WERI-Rb-1 (cell line): ENCODE measurements around the gene MXD4.

Experiments used
- DNase-seq: peaks from one replicate; pipeline ENCODE4 v3.0.0-alpha.2; 2020
- H3K27ac ChIP-seq: fragments of 250-450 bp; sonication (Bioruptor Pico); 2 replicates; pipeline ENCODE4 v1.5.1; 2020; ENCODE audit warnings: mild to moderate bottlenecking, moderate library complexity
- H3K27me3 ChIP-seq: fragments of 250-450 bp; sonication (Bioruptor Pico); 2 replicates; pipeline ENCODE4 v1.5.1; 2021; ENCODE audit warnings: mild to moderate bottlenecking, low read depth, moderate library complexity; ENCODE audit not compliant: insufficient read depth, severe bottlenecking
- H3K36me3 ChIP-seq: fragments of 250-450 bp; sonication (Bioruptor Pico); 2 replicates; pipeline ENCODE4 v1.5.1; 2020; ENCODE audit warnings: mild to moderate bottlenecking, moderate library complexity
- H3K4me3 ChIP-seq: 2 replicates; pipeline ENCODE4 v1.5.1; 2011; ENCODE audit warnings: low read depth, mild to moderate bottlenecking, control low read depth, low read length
- H3K9me3 ChIP-seq: fragments of 250-450 bp; sonication (Bioruptor Pico); 2 replicates; pipeline ENCODE4 v1.5.1; 2021; ENCODE audit warnings: mild to moderate bottlenecking, moderate library complexity; ENCODE audit not compliant: severe bottlenecking
- TF ChIP-seq, protein P1 (sequence below): IDR thresholded peaks from 2 replicates; pipeline ENCODE4 v1.5.1; 2011; ENCODE audit warnings: low read depth, mild to moderate bottlenecking, control low read depth, inconsistent platforms, low read length

MXD4 gene

GRCh38 chr4:2260344-2261109 is 1.4 kb downstream of the MXD4 start:
- TF ChIP-seq, protein P1, sequence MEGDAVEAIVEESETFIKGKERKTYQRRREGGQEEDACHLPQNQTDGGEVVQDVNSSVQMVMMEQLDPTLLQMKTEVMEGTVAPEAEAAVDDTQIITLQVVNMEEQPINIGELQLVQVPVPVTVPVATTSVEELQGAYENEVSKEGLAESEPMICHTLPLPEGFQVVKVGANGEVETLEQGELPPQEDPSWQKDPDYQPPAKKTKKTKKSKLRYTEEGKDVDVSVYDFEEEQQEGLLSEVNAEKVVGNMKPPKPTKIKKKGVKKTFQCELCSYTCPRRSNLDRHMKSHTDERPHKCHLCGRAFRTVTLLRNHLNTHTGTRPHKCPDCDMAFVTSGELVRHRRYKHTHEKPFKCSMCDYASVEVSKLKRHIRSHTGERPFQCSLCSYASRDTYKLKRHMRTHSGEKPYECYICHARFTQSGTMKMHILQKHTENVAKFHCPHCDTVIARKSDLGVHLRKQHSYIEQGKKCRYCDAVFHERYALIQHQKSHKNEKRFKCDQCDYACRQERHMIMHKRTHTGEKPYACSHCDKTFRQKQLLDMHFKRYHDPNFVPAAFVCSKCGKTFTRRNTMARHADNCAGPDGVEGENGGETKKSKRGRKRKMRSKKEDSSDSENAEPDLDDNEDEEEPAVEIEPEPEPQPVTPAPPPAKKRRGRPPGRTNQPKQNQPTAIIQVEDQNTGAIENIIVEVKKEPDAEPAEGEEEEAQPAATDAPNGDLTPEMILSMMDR: no peak
- H3K9me3 ChIP-seq: no peaks in the 10 kb centered on the region
- H3K27ac ChIP-seq: no peak overlapping the region
- no peak for DNase-seq
- H3K4me3 ChIP-seq: peak overlapping the region; percentile 69
- peaks cover 41% of the 10 kb centered on the region for H3K36me3 ChIP-seq
- no peaks in the 10 kb centered on the region for H3K27me3 ChIP-seq

- H3K36me3 ChIP-seq: peaks cover 44% of the 10 kb centered on the region
These were observed 2.2 kb downstream of the MXD4 start for GRCh38 chr4:2259541-2260343.

GRCh38 chr4:2259036-2259540 is 2.8 kb downstream of the MXD4 start:
- no peak for DNase-seq
- Histone ChIP-seq H3K36me3 (peaks cover 51% of the 10 kb centered on the region), H3K4me3 (no peak overlapping the region), H3K9me3 (no peaks in the 10 kb centered on the region), H3K27me3 (no peaks in the 10 kb centered on the region), H3K27ac (no peak overlapping the region)
- TF ChIP-seq, protein P1: no peak

More at GRCh38 chr4:2259541-2260343, 2.2 kb downstream of the MXD4 start:
- Histone ChIP-seq H3K27ac (no peak overlapping the region), H3K9me3 (no peaks in the 10 kb centered on the region), H3K27me3 (no peaks in the 10 kb centered on the region), H3K4me3 (no peak overlapping the region)
- no peak for DNase-seq
- TF ChIP-seq, protein P1: no peak

DNA sequence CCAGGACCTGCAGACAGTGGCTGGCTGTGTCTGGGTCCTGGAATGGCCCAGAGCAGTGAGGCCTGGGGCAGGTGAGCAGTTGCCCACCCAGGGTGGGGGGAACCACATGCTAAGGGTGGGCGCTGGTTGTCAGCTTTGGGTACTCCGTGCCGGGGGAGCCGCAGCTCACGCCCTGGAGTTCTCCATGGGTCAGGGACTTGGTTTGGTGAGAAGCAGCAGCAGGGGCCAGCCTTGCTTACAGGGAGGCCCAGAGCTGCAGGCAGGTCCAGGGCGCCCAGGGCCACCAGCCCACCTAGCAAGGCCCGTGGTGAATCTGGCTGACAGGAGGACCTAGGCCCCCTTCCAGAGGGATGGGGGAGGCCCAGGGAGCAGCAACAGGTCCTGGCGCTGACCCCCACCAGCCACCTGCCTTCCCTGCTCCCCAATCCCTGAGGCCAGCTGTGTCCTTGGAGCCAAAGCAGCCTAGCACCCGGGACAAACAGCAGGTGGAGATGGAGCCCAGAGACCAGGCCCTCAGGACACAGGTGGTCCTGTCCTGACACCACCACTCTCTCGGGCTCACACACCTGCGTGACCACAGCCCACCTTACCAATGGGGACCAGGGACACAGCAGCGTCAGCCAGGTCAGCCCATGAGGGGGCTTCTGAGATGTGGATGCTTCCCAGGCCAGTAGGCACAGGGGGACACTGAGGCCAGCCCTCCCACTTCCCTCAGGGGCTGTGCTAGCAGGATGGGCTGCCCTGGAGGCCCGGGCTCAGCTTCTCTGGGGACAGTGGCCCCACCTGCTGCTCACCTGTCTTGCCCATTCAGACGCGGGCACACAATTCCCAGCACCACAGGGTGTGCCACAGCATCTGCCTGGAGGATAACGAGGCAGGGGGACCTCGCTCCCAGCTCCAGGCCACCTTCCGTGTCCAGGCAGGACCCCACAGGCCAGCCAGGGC is 3.5 kb downstream of the MXD4 start:
- TF ChIP-seq, protein P1: no peak
- H3K4me3 ChIP-seq: no peak overlapping the region
- no peak for DNase-seq
- H3K27me3 ChIP-seq: no peaks in the 10 kb centered on the region
- no peaks in the 10 kb centered on the region for H3K9me3 ChIP-seq
- H3K36me3 ChIP-seq: peaks cover 58% of the 10 kb centered on the region
- no peak overlapping the region for H3K27ac ChIP-seq

DNA sequence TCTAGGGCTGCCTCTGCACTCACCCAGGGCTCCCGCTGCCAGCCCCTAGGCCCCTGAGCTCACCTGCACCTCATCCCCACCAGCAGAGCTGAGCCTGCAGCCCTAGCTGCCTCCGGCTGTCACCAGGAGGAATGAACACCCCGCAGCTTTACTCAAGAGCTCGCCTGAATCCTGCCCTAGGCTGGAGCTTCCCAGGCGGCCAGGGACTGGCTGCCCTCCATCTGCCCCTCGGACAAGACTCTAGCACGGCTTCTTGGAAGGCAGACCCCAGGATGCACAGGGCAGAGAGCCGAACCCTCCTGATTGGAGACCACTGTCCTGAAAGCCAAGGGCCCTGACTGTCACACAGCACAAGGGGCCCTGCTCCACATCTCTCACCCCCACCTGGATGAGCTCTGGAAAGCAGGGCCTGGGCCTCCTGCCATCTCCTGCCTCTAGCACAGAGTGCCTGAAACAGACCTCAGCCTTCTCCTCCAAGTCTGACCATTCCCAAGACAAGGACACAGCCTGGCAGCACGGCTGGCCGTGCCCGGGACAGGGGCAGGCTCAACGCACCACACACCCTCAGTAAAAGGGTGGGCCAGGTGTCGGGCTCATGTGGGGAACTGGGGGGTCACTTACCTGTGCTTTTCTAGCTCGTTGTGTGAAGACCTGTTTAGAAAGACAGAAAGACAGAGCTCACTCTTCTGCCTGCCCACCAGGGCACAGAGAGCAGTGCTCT is 4.4 kb downstream of the MXD4 start:
- no peak overlapping the region for H3K4me3 ChIP-seq
- peaks cover 58% of the 10 kb centered on the region for H3K36me3 ChIP-seq
- no peak overlapping the region for H3K27ac ChIP-seq
- no peak for DNase-seq
- no peaks in the 10 kb centered on the region for H3K9me3 ChIP-seq
- H3K27me3 ChIP-seq: no peaks in the 10 kb centered on the region
- TF ChIP-seq, protein P1: no peak
